Measurements from ENCODE around the gene GTF3C6.
"Not testable (repeated sequence)": the region's sequence is repeated elsewhere in the genome, so short reads cannot be mapped to it uniquely, and the experiment has no call there.

Gene GTF3C6

DNA sequence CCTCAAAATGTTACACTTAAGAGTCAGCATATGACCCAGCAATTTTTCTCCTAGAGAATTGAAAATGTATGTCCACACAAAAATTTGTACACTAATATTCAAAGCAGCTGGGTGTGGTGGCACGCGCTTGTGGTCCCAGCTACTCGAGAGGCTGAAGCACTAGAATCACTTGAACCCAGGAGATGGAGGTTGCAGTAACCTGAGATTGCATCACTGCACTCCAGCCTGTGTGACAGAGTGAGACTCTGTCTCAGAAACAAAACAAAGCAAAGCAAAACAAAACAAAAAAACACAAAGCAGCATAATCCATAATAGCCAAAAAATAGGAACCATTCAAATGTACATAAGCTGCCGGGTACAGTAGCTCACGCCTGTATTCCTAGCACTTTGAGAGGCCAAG, 21.7 kb downstream of the GTF3C6 start:
- no peak for DNase-seq

- DNase-seq: no peak
These were observed 22.1 kb downstream of the GTF3C6 start for GRCh38 chr6:110980648-110981047.

- DNase-seq: no peak
These were observed 22.7 kb downstream of the GTF3C6 start for GRCh38 chr6:110981202-110981600.

- DNase-seq: no peak
These were observed 32.5 kb downstream of the GTF3C6 start for GRCh38 chr6:110990840-110991576.

DNA sequence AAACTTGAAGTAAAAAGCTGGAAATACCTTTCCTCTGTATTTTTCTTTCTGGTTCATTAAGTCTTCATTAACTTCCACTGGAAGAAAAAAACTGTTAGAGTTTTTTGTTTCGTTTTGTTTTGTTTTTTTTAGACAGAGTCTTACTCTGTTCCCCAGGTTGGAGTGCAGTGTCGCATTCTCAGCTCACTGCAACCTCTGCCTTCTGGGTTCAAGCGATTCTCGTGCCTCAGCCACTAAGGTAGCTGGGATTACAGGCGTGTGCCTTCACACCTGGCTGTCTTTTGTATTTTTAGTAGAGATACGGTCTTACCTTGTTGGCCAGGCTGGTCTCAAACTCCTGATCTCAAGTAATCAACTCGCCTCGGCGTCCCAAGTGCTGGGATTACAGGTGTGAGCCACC, 38.2 kb downstream of the GTF3C6 start:
- no peak for DNase-seq

GRCh38 chr6:110999634-111000270, 41.2 kb downstream of the GTF3C6 start:
- no peak for DNase-seq

DNA sequence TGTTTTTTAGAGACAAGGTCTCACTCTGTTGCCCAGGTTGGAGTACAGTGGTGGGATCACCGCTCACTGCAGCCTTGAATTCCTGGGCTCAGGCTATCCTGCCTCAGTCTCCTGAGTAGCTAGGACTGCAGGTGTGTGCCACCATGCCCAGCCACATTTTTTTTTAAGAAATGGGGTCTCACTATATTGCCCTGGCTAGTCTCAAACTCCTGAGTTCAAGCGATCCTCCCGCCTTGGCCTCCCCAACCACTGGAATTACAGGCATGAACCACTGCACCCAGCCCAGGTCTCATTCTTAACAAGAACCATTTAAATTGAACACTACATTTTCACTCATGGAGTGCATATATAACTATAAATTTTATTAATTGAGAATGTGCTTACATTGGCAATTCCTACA, 43.8 kb downstream of the GTF3C6 start:
- DNase-seq: no peak

DNA sequence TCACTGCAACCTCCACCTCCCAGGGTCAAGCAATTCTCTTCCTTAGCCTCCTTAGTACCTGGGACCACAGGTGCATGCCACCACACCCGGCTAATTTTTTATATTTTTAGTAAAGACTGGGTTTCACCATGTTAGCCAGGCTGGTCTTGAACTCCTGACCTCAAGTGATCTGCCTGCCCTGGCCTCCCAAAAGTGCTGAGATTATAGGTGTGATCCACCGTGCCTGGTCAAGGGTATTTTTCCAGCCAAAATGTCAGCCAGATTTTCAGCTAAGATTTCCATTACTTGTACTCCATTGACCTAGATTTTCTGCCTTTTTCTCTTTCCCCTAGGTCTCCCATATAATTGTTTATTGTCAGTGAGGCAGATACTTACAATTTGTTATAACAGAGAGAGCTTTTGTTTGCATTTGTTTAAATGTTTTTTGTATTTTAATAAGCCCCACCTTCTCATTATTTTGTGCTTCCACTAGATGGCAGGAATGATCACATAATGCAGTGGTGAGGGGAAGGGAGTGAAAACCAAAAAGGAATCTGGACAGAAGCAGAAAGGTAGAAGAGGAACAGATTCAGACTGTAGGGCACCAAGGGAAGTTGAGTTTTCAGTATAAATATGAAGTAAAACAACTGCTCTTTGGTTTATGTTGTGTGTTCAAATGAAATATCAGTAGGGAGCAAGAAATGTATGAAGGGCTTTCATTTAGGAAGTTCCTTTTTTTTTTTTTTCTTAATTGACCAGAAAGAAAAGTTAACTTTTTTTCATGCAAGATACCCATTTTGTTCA, 53.0 kb downstream of the GTF3C6 start:
- DNase-seq: no peak

- no peak for DNase-seq
These were observed 53.6 kb downstream of the GTF3C6 start for GRCh38 chr6:111012143-111012452.

GRCh38 chr6:111012520-111012919, 54.0 kb downstream of the GTF3C6 start:
- not testable (repeated sequence) for DNase-seq

DNA sequence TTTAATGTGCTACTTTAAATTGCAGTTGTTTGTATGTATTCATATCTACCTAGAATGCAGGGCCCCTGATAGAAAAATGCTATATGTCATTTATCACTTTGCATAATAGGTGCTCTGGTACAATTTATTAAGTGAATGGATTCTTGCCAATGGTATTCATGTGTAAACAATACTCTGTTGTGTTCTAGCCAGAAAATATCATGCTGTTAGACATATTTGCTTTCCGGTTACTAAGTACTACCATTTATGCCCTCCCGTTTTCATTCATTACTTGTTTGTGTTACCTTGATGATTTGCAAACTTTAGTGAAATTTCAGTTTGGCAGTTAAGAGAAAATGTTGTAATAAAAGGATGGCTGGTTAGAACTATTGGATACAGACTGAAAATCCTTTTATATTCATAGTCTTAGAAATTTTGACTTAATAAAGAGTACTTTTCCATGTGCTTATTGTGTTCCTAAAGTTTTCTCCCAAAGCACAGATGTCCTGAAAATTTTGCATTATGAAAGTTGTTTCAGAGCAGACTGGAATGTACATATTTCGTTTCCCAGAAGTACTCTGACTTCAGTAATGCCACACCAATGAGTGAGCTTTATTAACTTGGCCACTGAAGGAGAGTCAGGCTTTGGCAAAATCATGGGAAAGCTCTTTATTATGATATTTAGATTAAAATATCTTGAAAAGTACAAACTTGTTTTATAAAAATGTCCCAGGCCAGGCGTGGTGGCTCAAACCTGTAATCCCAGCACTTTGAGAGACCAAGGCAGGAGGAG, 54.8 kb downstream of the GTF3C6 start:
- no peak for DNase-seq

- no peak for DNase-seq
These were observed 57.1 kb downstream of the GTF3C6 start for GRCh38 chr6:111015389-111016124.

DNA sequence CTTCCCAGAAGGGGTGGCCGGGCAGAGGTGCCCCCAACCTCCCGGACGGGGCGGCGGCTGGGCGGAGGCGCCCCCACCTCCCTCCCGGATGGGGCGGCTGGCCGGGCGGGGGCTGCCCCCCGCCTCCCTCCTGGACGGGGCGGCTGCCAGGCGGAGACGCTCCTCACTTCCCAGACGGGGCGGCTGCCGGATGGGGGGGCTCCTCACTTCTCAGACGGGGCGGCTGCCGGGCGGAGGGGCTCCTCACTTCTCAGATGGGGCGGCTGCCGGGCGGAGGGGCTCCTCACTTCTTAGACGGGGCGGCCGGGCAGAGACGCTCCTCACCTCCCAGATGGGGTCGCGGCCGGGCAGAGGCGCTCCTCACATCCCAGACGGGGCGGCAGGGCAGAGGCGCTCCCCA, 58.7 kb downstream of the GTF3C6 start:
- DNase-seq: not testable (repeated sequence)
